GM23248 (cell line): Measurements from ENCODE around the gene HLA-A. TPM values are rescaled to one million over a fixed set of nuclear protein-coding genes. Genes with fewer than 3 reads are reported as not detected.
A peak's percentile ranks its signal among the peaks of the same experiment; 100 is the strongest.

Source experiments
- DNase-seq: peaks from one replicate; pipeline ENCODE4 v3.0.0-alpha.2; 2015
- H2AFZ ChIP-seq: fragments of 200-600 bp; sonication (generic); 2 replicates; pipeline ENCODE4 v1.6.1; 2016; ENCODE audit warnings: antibody characterized with exemption
- H3F3A ChIP-seq: fragments of 200-600 bp; sonication (generic); 2 replicates; pipeline ENCODE4 v1.6.1; 2016; ENCODE audit warnings: mild to moderate bottlenecking, antibody characterized with exemption, mixed run types; ENCODE audit not compliant: insufficient read depth
- H3K27ac ChIP-seq: fragments of 200-600 bp; sonication (generic); 2 replicates; pipeline ENCODE4 v1.5.1; 2016; ENCODE audit warnings: mild to moderate bottlenecking
- H3K27me3 ChIP-seq: fragments of 200-600 bp; sonication (generic); replicated peaks from 2 replicates; pipeline ENCODE4 v1.6.1; 2016; ENCODE audit warnings: mild to moderate bottlenecking; ENCODE audit not compliant: insufficient read depth
- H3K36me3 ChIP-seq: fragments of 200-600 bp; sonication (generic); 2 replicates; pipeline ENCODE4 v1.6.1; 2016; ENCODE audit warnings: low read depth, mild to moderate bottlenecking
- H3K4me1 ChIP-seq: fragments of 200-600 bp; sonication (generic); 2 replicates; pipeline ENCODE4 v1.6.1; 2016; ENCODE audit warnings: mild to moderate bottlenecking; ENCODE audit not compliant: insufficient read depth
- H3K4me2 ChIP-seq: fragments of 200-600 bp; sonication (generic); one replicate; pipeline ENCODE4 v1.6.1; 2016; ENCODE audit warnings: mild to moderate bottlenecking; ENCODE audit not compliant: unreplicated experiment
- H3K4me3 ChIP-seq: fragments of 200-600 bp; sonication (generic); 2 replicates; pipeline ENCODE4 v1.5.1; 2016; ENCODE audit warnings: mild to moderate bottlenecking
- H3K79me2 ChIP-seq: fragments of 200-600 bp; sonication (generic); 2 replicates; pipeline ENCODE4 v1.6.1; 2016; ENCODE audit warnings: mild to moderate bottlenecking; ENCODE audit not compliant: insufficient read depth
- H3K9ac ChIP-seq: fragments of 200-600 bp; sonication (generic); 2 replicates; pipeline ENCODE4 v1.6.1; 2016; ENCODE audit warnings: mild to moderate bottlenecking
- H3K9me2 ChIP-seq: fragments of 200-600 bp; sonication (generic); 2 replicates; pipeline ENCODE4 v1.6.1; 2016; ENCODE audit warnings: mixed run types, mild to moderate bottlenecking, moderate library complexity; ENCODE audit not compliant: insufficient read depth
- H3K9me3 ChIP-seq: fragments of 200-600 bp; sonication (generic); one replicate; pipeline ENCODE4 v1.6.1; 2017; ENCODE audit warnings: low read depth
- H4K20me1 ChIP-seq: fragments of 200-600 bp; sonication (generic); 2 replicates; pipeline ENCODE4 v1.6.0; 2016; ENCODE audit not compliant: insufficient read depth
- EZH2 ChIP-seq: fragments of 200-600 bp; sonication (generic); IDR thresholded peaks from 2 replicates; pipeline ENCODE4 v1.6.1; 2018; ENCODE audit warnings: antibody characterized with exemption, mild to moderate bottlenecking; ENCODE audit not compliant: insufficient read depth, poor library complexity, severe bottlenecking
- EZH2phosphoT487 ChIP-seq: fragments of 200-600 bp; sonication (generic); IDR thresholded peaks from 2 replicates; pipeline ENCODE4 v1.6.1; 2018; ENCODE audit warnings: antibody characterized with exemption, moderate library complexity, mild to moderate bottlenecking, low read depth; ENCODE audit not compliant: insufficient read depth
- WGBS, 2 experiments: methylation state at CpG; one replicate each; pipeline ENCODE4 v1.1.6; 2015 to 2017; ENCODE audit warnings: low lambda C conversion rate in 2 of 2, low coverage in 1 of 2; ENCODE audit errors: missing lambda C conversion rate in 2 of 2; 5-methylcytosine and 5-hydroxymethylcytosine counted together
- in situ Hi-C: fragments of 300-500 bp; cut with MboI; formaldehyde crosslinking; loops from 2 replicates; pipeline ENCODE4 v1.15.0; 2020
- polyA plus RNA-seq: library from polyadenylated mRNA; unstranded; fragments of >200 nt; fragmentation: Nextera tagmentation; extraction: Ambion mirVana; gene quantifications from 2 replicates; pipeline ENCODE4 v1.2.1, GENCODE V29; 2016
- total RNA-seq: library from RNA; depleted of rRNA; stranded (reverse); fragments of >200 nt; shearing (Covaris generic); gene quantifications from 2 replicates; pipeline ENCODE4 v1.2.3, GENCODE V29; 2014

HLA-A gene
- total and polyA plus RNA-seq, 2 experiments from 2014 or later, result 508 to 634 TPM

DNA sequence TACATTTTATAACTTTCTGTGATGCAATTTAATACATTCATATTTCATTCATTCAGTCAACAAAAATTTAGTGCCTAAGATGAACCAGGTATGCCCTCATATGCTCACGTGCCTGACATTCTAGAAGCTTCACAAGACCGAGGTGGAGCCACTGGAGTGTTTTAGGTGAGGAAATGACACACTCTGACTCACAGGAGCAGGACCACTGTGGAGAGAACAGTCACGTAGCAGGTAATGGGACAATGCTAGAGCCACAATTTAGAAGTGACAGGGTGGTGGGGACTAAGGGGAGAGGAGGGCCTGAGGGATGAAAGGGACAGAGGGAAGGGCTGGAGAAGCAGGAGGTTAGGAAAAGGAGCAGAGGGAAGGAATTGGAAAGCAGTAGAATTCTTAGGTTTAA lies 17.6 kb upstream of the HLA-A start:
- WGBS, 2 experiments, result 35 to 36% methylated on average over 3 of the region's 3 CpGs
- Histone ChIP-seq H3K9ac (no peak overlapping the region), H3K27ac (no peak overlapping the region), H3K9me3 (no peaks in the 10 kb centered on the region), H2AFZ (no peak overlapping the region), H3K4me2 (no peak overlapping the region), H3K79me2 (no peaks in the 10 kb centered on the region), H3F3A (peaks cover 5% of the 10 kb centered on the region; the same call in 1 of the 2 replicates), H4K20me1 (no peaks in the 10 kb centered on the region), H3K9me2 (no peaks in the 10 kb centered on the region), H3K36me3 (no peaks in the 10 kb centered on the region), H3K4me3 (no peak overlapping the region), H3K4me1 (no peaks in the 10 kb centered on the region; the same call in 1 of the 2 replicates), H3K27me3 (no peaks in the 10 kb centered on the region)
- in situ Hi-C loops, result no loop called here
- DNase-seq, result peak; percentile 38
- TF ChIP-seq EZH2, result no peak
- no peak for TF ChIP-seq EZH2phosphoT487

DNA sequence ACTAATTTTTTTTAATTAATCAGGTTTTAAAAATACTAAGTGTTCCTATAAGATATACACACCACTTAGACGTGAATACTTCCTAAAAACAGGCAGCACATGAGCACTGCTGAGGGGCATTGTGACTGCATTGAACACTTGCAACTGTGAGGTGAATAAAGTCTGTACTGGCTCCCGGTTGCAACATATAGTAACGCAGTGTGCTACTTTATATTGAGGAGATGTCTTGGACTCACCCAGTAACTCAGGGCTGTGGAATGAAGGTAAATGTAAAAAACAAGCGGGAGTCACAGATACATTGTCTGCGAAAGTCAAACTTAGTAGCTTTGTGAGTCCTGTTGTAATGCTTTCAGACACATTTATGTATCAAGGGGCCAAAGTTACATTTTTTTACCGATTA lies 17.0 kb upstream of the HLA-A start:
- TF ChIP-seq EZH2phosphoT487, result no peak
- no peak for TF ChIP-seq EZH2
- Histone ChIP-seq H3K9ac (no peak overlapping the region), H4K20me1 (no peaks in the 10 kb centered on the region), H3K4me1 (no peaks in the 10 kb centered on the region; the same call in 1 of the 2 replicates), H3K4me2 (no peak overlapping the region), H3K36me3 (no peaks in the 10 kb centered on the region), H2AFZ (0 out of 2 replicates have a peak overlapping the region, but pooled peaks have one; percentile 97), H3K27ac (no peak overlapping the region), H3K4me3 (no peak overlapping the region), H3K27me3 (no peaks in the 10 kb centered on the region), H3F3A (peaks cover 5% of the 10 kb centered on the region; the same call in 1 of the 2 replicates), H3K9me2 (no peaks in the 10 kb centered on the region), H3K79me2 (no peaks in the 10 kb centered on the region), H3K9me3 (no peaks in the 10 kb centered on the region)
- WGBS, 2 experiments, result 55% methylated on average over 6 of the region's 6 CpGs
- in situ Hi-C loops, result no loop called here
- peak; percentile 24 for DNase-seq

DNA sequence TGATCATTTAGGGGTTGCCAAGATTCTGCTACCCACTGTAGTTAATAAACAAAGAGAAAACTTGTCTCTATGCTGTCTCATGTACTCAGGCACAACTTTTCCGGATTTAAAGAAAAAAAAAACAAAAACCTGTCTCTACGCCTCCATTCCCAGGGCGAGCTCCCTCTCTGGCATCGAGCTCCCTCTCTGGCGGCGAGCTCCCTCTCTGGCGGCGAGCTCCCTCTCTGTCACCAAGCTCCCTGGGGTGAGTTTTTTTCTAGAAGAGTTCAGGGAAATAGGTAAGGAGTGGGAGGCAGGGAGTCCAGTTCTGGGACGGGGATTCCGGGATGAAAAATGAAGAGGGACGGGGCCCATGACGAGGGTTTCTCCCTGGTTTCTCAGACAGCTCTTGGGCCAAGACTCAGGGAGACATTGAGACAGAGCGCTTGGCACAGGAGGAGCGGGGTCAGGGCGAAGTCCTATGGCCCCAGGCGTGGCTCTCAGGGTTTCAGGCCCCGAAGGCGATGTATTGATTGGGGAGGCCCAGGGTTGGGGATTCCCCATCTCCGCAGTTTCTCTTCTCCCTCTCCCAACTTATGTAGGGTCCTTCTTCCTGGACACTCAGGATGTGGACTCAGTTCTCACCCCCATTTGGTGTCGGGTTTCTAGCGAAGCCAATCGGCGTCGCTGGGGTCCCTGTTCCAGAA lies 16.5 kb upstream of the HLA-A start:
- Histone ChIP-seq H3K4me3 (peak overlapping the region; percentile 77), H3K9me3 (no peaks in the 10 kb centered on the region), H3K4me2 (peak overlapping the region; percentile 76), H3K9me2 (no peaks in the 10 kb centered on the region), H3K27me3 (no peaks in the 10 kb centered on the region), H3K9ac (peak overlapping the region; percentile 95), H3F3A (peaks cover 5% of the 10 kb centered on the region; the same call in 1 of the 2 replicates), H3K27ac (peak overlapping the region; percentile 75), H3K36me3 (no peaks in the 10 kb centered on the region), H3K79me2 (no peaks in the 10 kb centered on the region), H4K20me1 (no peaks in the 10 kb centered on the region), H2AFZ (peak overlapping the region; percentile 97), H3K4me1 (no peaks in the 10 kb centered on the region; the same call in 1 of the 2 replicates)
- WGBS, 2 experiments, result 33 to 37% methylated on average over 20 to 24 of the region's 24 CpGs
- TF ChIP-seq EZH2 (no peak), EZH2phosphoT487 (no peak)
- in situ Hi-C loops, result no loop called here
- DNase-seq, result peak; percentile 56

DNA sequence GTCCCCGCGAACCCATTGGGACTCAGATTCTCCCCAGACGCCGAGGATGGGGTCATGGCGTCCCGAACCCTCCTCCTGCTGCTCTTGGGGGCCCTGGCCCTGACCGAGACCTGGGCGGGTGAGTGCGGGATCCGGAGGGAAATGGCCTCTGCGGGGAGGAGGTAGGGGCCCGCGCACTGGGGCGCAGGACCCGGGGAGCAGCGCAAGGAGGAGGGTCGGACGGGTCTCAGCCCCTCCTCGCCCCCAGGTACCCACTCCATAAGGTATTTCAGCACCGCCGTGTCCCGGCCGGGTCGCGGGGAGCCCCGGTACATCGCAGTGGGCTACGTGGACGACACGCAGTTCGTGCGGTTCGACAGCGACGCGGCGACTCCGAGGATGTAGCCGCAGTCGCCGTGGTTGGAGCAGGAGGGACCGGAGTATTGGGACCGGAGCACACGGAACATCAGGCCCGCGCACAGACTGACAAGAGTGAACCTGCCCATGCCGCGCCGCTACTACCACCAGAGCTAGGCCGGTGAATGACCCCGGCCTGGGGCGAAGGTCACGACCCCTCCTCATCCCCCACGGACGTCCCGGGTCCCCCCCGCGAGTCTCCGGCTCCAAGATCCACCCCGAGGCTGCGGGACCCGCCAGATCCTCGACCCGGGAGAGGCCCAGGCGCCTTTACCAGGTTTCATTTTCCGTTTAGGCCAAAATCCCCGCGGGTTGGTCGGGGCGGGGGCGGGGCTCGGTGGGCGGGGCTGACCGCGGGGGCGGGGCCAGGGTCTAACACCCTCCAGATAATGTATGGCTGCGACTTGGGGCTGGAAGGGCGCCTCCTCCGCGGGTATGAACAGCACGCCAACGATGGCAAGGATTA lies 15.7 kb upstream of the HLA-A start:
- no peaks in the 10 kb centered on the region for H4K20me1 ChIP-seq
- peak overlapping the region; percentile 95 for H3K9ac ChIP-seq
- peak overlapping the region; percentile 75 for H3K27ac ChIP-seq
- H3K9me3 ChIP-seq, result no peaks in the 10 kb centered on the region
- no peaks in the 10 kb centered on the region; the same call in 1 of the 2 replicates for H3K4me1 ChIP-seq
- no peaks in the 10 kb centered on the region for H3K79me2 ChIP-seq
- H3K4me2 ChIP-seq, result peak overlapping the region; percentile 76
- TF ChIP-seq EZH2phosphoT487, result no peak
- no peak for TF ChIP-seq EZH2
- no peaks in the 10 kb centered on the region for H3K9me2 ChIP-seq
- H3F3A ChIP-seq, result peaks cover 5% of the 10 kb centered on the region; the same call in 1 of the 2 replicates
- in situ Hi-C loops, result no loop called here
- H2AFZ ChIP-seq, result peak overlapping the region; percentile 97
- 1% methylated on average over 51 to 82 of the region's 82 CpGs for WGBS, 2 experiments
- no peaks in the 10 kb centered on the region for H3K27me3 ChIP-seq
- H3K36me3 ChIP-seq, result no peaks in the 10 kb centered on the region
- peak overlapping the region; percentile 77 for H3K4me3 ChIP-seq
- DNase-seq, result peak; percentile 84
